GM23338 (cell line): ENCODE results near the gene DYRK4. TPM values are rescaled to one million over a fixed set of nuclear protein-coding genes. Genes with fewer than 3 reads are reported as not detected.

Experiments used
- ATAC-seq: fragments of 200-7000 bp; cut with Tn5 transposase; 3 replicates; pipeline ENCODE4 v1.9.1; 2020
- DNase-seq: peaks from one replicate; pipeline ENCODE4 v3.0.0-alpha.2; 2015; ENCODE audit warnings: low spot score
- H2AFZ ChIP-seq: fragments of 200-600 bp; sonication (generic); 2 replicates; pipeline ENCODE4 v1.8.0; 2016; ENCODE audit warnings: antibody characterized with exemption, mild to moderate bottlenecking, moderate library complexity
- H3F3A ChIP-seq: fragments of 200-600 bp; sonication (generic); replicated peaks from 2 replicates; pipeline ENCODE4 v1.8.0; 2017; ENCODE audit warnings: antibody characterized with exemption, mixed run types, low read depth
- H3K27ac ChIP-seq: fragments of 200-600 bp; sonication (generic); 2 replicates; pipeline ENCODE4 v1.6.1; 2016; ENCODE audit warnings: low read depth
- H3K27me3 ChIP-seq: fragments of 200-600 bp; sonication (generic); 2 replicates; pipeline ENCODE4 v1.8.0; 2016; ENCODE audit warnings: mild to moderate bottlenecking, mixed run types, moderate library complexity; ENCODE audit not compliant: insufficient read depth
- H3K36me3 ChIP-seq: fragments of 200-600 bp; sonication (generic); 2 replicates; pipeline ENCODE4 v1.8.0; 2016; ENCODE audit warnings: mild to moderate bottlenecking; ENCODE audit not compliant: insufficient read depth
- H3K4me1 ChIP-seq: fragments of 200-600 bp; sonication (generic); 2 replicates; pipeline ENCODE4 v1.8.0; 2016; ENCODE audit warnings: mild to moderate bottlenecking, moderate library complexity; ENCODE audit not compliant: insufficient read depth
- H3K4me2 ChIP-seq: fragments of 200-600 bp; sonication (generic); 2 replicates; pipeline ENCODE4 v1.7.1; 2017; ENCODE audit warnings: mixed run types
- H3K4me3 ChIP-seq: fragments of 200-600 bp; sonication (generic); 2 replicates; pipeline ENCODE4 v1.6.1; 2016; ENCODE audit warnings: mixed run types
- H3K79me2 ChIP-seq: fragments of 200-600 bp; sonication (generic); replicated peaks from 2 replicates; pipeline ENCODE4 v1.8.0; 2017; ENCODE audit warnings: mild to moderate bottlenecking; ENCODE audit not compliant: insufficient read depth
- H3K9me2 ChIP-seq: fragments of 200-600 bp; sonication (generic); 2 replicates; pipeline ENCODE4 v1.8.0; 2017; ENCODE audit not compliant: insufficient read depth
- H4K20me1 ChIP-seq: fragments of 200-600 bp; sonication (generic); replicated peaks from 2 replicates; pipeline ENCODE4 v1.8.0; 2017; ENCODE audit warnings: mild to moderate bottlenecking; ENCODE audit not compliant: insufficient read depth
- H3K27ac Mint-ChIP-seq: 2 replicates; pipeline ENCODE4 v1.8.0; 2020; ENCODE audit warnings: inconsistent platforms, mild to moderate bottlenecking, moderate library complexity, mixed read lengths
- H3K27me3 Mint-ChIP-seq: 3 replicates; pipeline ENCODE4 v1.8.0; 2022; ENCODE audit warnings: low read depth, mild to moderate bottlenecking, moderate library complexity, mixed read lengths, inconsistent platforms; ENCODE audit not compliant: insufficient read depth, poor library complexity
- H3K36me3 Mint-ChIP-seq: 3 replicates; pipeline ENCODE4 v1.8.0; 2021; ENCODE audit warnings: low read depth, mild to moderate bottlenecking, inconsistent platforms, moderate library complexity, mixed read lengths
- H3K4me1 Mint-ChIP-seq: 3 replicates; pipeline ENCODE4 v1.8.0; 2020; ENCODE audit warnings: mild to moderate bottlenecking, inconsistent platforms, mixed read lengths
- H3K4me3 Mint-ChIP-seq: 3 replicates; pipeline ENCODE4 v1.8.0; 2021; ENCODE audit warnings: moderate library complexity, mild to moderate bottlenecking, inconsistent platforms, mixed read lengths
- H3K9me3 Mint-ChIP-seq: 3 replicates; pipeline ENCODE4 v1.8.0; 2020; ENCODE audit warnings: moderate library complexity, mild to moderate bottlenecking, inconsistent platforms, mixed read lengths
- CREB1 ChIP-seq: fragments of 250-450 bp; sonication (Bioruptor Pico); IDR thresholded peaks from 2 replicates; pipeline ENCODE4 v1.5.0; 2020; ENCODE audit warnings: low read depth, mild to moderate bottlenecking, moderate library complexity
- EZH2 ChIP-seq: fragments of 200-600 bp; sonication (generic); IDR thresholded peaks from one replicate; pipeline ENCODE4 v1.8.0; 2017; ENCODE audit warnings: antibody characterized with exemption, mild to moderate bottlenecking, low read depth; ENCODE audit not compliant: unreplicated experiment
- EZH2phosphoT487 ChIP-seq: fragments of 200-600 bp; sonication (generic); IDR thresholded peaks from one replicate; pipeline ENCODE4 v1.8.1; 2018; ENCODE audit warnings: antibody characterized with exemption; ENCODE audit not compliant: unreplicated experiment
- JUNB ChIP-seq: IDR thresholded peaks from one replicate; pipeline ENCODE4 v1.6.1; 2016; ENCODE audit warnings: antibody characterized with exemption; ENCODE audit not compliant: unreplicated experiment
- NANOG ChIP-seq: IDR thresholded peaks from 2 replicates; pipeline ENCODE4 v1.6.1; 2016; ENCODE audit warnings: antibody characterized with exemption, borderline replicate concordance
- POLR2AphosphoS5 ChIP-seq: IDR thresholded peaks from 2 replicates; pipeline ENCODE4 v1.6.1; 2016; ENCODE audit warnings: antibody characterized with exemption, low read depth
- STAT1 ChIP-seq: IDR thresholded peaks from one replicate; pipeline ENCODE4 v1.6.1; 2016; ENCODE audit warnings: antibody characterized with exemption; ENCODE audit not compliant: unreplicated experiment
- ZNF114 ChIP-seq: fragments of 250-450 bp; sonication (Bioruptor Pico); IDR thresholded peaks from 2 replicates; pipeline ENCODE4 v1.5.0; 2020; ENCODE audit warnings: mild to moderate bottlenecking, moderate library complexity
- ZNF331 ChIP-seq: fragments of 250-450 bp; sonication (Bioruptor Pico); IDR thresholded peaks from 2 replicates; pipeline ENCODE4 v1.5.0; 2020; ENCODE audit warnings: low read depth, mild to moderate bottlenecking, moderate library complexity
- polyA plus RNA-seq: library from polyadenylated mRNA; unstranded; fragments of >200 nt; fragmentation: Nextera tagmentation; extraction: Ambion mirVana; gene quantifications from 2 replicates; pipeline ENCODE4 v1.2.1, GENCODE V29; 2016
- total RNA-seq: library from RNA; depleted of rRNA; stranded (reverse); fragments of >200 nt; shearing (Covaris generic); gene quantifications from 2 replicates; pipeline ENCODE4 v1.2.3, GENCODE V29; 2014
- TF ChIP-seq, protein P1 (sequence below), 2 experiments: fragments of 200-600 bp in 1 of 2; sonication (generic) in 1 of 2; conservative IDR thresholded peaks; 2 replicates each; pipeline versions ENCODE4 v1.5.1 to v1.6.1; 2016 to 2017; ENCODE audit warnings: antibody characterized with exemption in 2 of 2, low read depth in 2 of 2, mild to moderate bottlenecking in 2 of 2, moderate library complexity in 1 of 2
- TF ChIP-seq, protein P2 (sequence below): fragments of 250-450 bp; sonication (Bioruptor Pico); IDR thresholded peaks from 2 replicates; pipeline ENCODE4 v1.5.0; 2020; ENCODE audit warnings: mild to moderate bottlenecking, moderate library complexity
- TF ChIP-seq, protein P3 (sequence below): IDR thresholded peaks from 2 replicates; pipeline ENCODE4 v1.6.1; 2016; ENCODE audit warnings: antibody characterized with exemption
- TF ChIP-seq, protein P4 (sequence below): IDR thresholded peaks from one replicate; pipeline ENCODE4 v1.6.1; 2018; ENCODE audit warnings: antibody characterized with exemption; ENCODE audit not compliant: unreplicated experiment

DYRK4 gene
- total and polyA plus RNA-seq, 2 experiments from 2014 or later: 11.3 to 16.9 TPM

DNA sequence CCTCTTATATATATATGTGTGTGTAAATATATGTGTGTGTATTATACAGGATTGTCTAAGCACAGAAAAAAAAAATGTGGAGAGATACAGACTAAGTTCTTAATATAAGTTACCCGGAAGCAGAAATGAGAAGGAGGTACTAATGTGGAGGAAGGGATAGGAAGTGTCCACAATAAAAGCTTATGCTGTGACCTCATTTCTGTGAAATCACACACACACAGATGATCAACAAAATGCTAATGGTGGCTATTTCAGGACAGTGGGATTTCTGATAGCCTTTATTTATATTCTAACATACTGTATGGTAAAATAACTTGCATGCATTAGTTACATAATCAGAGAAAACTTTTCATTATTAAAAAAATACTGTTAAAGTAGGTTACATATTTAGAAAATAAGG lies 31.8 kb upstream of the DYRK4 start:
- Histone ChIP-seq H3K4me2 (no peak overlapping the region), H3K27ac (no peak overlapping the region), H3K79me2 (no peaks in the 10 kb centered on the region), H3K4me3 (no peak overlapping the region), H2AFZ (no peak overlapping the region), H3K36me3 (peaks cover 4% of the 10 kb centered on the region), H3K27me3 (no peaks in the 10 kb centered on the region), H3K4me1 (no peaks in the 10 kb centered on the region), H4K20me1 (no peaks in the 10 kb centered on the region), H3F3A (no peaks in the 10 kb centered on the region), H3K9me2 (no peaks in the 10 kb centered on the region)
- Mint-ChIP-seq H3K36me3 (no peaks in the 10 kb centered on the region), H3K4me3 (no peak overlapping the region), H3K4me1 (no peaks in the 10 kb centered on the region; the same call in 2 of the 3 replicates), H3K27ac (no peak overlapping the region), H3K27me3 (no peaks in the 10 kb centered on the region), H3K9me3 (no peaks in the 10 kb centered on the region)
- TF ChIP-seq EZH2: no peak
- TF ChIP-seq EZH2phosphoT487: no peak
- TF ChIP-seq, protein P1, sequence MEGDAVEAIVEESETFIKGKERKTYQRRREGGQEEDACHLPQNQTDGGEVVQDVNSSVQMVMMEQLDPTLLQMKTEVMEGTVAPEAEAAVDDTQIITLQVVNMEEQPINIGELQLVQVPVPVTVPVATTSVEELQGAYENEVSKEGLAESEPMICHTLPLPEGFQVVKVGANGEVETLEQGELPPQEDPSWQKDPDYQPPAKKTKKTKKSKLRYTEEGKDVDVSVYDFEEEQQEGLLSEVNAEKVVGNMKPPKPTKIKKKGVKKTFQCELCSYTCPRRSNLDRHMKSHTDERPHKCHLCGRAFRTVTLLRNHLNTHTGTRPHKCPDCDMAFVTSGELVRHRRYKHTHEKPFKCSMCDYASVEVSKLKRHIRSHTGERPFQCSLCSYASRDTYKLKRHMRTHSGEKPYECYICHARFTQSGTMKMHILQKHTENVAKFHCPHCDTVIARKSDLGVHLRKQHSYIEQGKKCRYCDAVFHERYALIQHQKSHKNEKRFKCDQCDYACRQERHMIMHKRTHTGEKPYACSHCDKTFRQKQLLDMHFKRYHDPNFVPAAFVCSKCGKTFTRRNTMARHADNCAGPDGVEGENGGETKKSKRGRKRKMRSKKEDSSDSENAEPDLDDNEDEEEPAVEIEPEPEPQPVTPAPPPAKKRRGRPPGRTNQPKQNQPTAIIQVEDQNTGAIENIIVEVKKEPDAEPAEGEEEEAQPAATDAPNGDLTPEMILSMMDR (conservative IDR thresholded peaks at IDR 0.05; ENCODE audit: low read depth in 2 of 2): no peak
- no peak for TF ChIP-seq CREB1 (CRISPR knock-in tag)
- TF ChIP-seq NANOG: no peak
- TF ChIP-seq JUNB: no peak
- no peak for TF ChIP-seq POLR2AphosphoS5
- TF ChIP-seq STAT1: no peak
- TF ChIP-seq ZNF114 (CRISPR knock-in tag): no peak
- TF ChIP-seq, protein P2, sequence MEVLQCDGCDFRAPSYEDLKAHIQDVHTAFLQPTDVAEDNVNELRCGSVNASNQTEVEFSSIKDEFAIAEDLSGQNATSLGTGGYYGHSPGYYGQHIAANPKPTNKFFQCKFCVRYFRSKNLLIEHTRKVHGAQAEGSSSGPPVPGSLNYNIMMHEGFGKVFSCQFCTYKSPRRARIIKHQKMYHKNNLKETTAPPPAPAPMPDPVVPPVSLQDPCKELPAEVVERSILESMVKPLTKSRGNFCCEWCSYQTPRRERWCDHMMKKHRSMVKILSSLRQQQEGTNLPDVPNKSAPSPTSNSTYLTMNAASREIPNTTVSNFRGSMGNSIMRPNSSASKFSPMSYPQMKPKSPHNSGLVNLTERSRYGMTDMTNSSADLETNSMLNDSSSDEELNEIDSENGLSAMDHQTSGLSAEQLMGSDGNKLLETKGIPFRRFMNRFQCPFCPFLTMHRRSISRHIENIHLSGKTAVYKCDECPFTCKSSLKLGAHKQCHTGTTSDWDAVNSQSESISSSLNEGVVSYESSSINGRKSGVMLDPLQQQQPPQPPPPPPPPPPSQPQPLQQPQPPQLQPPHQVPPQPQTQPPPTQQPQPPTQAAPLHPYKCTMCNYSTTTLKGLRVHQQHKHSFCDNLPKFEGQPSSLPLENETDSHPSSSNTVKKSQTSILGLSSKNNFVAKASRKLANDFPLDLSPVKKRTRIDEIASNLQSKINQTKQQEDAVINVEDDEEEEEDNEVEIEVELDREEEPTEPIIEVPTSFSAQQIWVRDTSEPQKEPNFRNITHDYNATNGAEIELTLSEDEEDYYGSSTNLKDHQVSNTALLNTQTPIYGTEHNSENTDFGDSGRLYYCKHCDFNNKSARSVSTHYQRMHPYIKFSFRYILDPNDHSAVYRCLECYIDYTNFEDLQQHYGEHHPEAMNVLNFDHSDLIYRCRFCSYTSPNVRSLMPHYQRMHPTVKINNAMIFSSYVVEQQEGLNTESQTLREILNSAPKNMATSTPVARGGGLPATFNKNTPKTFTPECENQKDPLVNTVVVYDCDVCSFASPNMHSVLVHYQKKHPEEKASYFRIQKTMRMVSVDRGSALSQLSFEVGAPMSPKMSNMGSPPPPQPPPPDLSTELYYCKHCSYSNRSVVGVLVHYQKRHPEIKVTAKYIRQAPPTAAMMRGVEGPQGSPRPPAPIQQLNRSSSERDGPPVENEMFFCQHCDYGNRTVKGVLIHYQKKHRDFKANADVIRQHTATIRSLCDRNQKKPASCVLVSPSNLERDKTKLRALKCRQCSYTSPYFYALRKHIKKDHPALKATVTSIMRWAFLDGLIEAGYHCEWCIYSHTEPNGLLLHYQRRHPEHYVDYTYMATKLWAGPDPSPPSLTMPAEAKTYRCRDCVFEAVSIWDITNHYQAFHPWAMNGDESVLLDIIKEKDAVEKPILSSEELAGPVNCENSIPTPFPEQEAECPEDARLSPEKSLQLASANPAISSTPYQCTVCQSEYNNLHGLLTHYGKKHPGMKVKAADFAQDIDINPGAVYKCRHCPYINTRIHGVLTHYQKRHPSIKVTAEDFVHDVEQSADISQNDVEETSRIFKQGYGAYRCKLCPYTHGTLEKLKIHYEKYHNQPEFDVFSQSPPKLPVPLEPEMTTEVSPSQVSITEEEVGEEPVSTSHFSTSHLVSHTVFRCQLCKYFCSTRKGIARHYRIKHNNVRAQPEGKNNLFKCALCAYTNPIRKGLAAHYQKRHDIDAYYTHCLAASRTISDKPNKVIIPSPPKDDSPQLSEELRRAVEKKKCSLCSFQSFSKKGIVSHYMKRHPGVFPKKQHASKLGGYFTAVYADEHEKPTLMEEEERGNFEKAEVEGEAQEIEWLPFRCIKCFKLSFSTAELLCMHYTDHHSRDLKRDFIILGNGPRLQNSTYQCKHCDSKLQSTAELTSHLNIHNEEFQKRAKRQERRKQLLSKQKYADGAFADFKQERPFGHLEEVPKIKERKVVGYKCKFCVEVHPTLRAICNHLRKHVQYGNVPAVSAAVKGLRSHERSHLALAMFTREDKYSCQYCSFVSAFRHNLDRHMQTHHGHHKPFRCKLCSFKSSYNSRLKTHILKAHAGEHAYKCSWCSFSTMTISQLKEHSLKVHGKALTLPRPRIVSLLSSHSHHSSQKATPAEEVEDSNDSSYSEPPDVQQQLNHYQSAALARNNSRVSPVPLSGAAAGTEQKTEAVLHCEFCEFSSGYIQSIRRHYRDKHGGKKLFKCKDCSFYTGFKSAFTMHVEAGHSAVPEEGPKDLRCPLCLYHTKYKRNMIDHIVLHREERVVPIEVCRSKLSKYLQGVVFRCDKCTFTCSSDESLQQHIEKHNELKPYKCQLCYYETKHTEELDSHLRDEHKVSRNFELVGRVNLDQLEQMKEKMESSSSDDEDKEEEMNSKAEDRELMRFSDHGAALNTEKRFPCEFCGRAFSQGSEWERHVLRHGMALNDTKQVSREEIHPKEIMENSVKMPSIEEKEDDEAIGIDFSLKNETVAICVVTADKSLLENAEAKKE (CRISPR knock-in tag): no peak
- TF ChIP-seq, protein P3, sequence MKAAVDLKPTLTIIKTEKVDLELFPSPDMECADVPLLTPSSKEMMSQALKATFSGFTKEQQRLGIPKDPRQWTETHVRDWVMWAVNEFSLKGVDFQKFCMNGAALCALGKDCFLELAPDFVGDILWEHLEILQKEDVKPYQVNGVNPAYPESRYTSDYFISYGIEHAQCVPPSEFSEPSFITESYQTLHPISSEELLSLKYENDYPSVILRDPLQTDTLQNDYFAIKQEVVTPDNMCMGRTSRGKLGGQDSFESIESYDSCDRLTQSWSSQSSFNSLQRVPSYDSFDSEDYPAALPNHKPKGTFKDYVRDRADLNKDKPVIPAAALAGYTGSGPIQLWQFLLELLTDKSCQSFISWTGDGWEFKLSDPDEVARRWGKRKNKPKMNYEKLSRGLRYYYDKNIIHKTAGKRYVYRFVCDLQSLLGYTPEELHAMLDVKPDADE: no peak
- no peak for TF ChIP-seq ZNF331 (CRISPR knock-in tag)
- TF ChIP-seq, protein P4, sequence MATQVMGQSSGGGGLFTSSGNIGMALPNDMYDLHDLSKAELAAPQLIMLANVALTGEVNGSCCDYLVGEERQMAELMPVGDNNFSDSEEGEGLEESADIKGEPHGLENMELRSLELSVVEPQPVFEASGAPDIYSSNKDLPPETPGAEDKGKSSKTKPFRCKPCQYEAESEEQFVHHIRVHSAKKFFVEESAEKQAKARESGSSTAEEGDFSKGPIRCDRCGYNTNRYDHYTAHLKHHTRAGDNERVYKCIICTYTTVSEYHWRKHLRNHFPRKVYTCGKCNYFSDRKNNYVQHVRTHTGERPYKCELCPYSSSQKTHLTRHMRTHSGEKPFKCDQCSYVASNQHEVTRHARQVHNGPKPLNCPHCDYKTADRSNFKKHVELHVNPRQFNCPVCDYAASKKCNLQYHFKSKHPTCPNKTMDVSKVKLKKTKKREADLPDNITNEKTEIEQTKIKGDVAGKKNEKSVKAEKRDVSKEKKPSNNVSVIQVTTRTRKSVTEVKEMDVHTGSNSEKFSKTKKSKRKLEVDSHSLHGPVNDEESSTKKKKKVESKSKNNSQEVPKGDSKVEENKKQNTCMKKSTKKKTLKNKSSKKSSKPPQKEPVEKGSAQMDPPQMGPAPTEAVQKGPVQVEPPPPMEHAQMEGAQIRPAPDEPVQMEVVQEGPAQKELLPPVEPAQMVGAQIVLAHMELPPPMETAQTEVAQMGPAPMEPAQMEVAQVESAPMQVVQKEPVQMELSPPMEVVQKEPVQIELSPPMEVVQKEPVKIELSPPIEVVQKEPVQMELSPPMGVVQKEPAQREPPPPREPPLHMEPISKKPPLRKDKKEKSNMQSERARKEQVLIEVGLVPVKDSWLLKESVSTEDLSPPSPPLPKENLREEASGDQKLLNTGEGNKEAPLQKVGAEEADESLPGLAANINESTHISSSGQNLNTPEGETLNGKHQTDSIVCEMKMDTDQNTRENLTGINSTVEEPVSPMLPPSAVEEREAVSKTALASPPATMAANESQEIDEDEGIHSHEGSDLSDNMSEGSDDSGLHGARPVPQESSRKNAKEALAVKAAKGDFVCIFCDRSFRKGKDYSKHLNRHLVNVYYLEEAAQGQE: no peak
- DNase-seq (no peak), ATAC-seq (no peak)
